ENCODE results near the gene DPYD.

Gene DPYD

DNA sequence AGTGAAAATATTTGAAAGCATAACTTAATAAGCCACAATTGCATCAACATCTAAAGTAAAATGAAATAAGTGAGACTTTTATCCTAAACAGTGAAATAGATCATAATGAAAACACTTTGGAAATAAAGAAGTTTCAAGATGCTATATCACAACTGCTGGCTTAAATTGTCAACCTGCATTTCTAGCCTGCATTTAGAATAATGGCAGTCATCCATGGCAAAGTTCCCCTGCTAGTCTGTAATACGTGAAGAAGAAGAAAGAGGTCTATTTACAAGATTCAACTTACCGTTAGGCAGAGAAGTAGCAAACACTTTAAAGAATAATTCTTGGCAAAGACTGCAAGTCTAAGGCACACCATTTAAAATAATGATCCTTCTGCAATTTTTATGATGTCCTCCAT is 133.6 kb downstream of the DPYD start:
- DNase-seq (ENCODE audit: low read depth, low spot score) = no peak

DNA sequence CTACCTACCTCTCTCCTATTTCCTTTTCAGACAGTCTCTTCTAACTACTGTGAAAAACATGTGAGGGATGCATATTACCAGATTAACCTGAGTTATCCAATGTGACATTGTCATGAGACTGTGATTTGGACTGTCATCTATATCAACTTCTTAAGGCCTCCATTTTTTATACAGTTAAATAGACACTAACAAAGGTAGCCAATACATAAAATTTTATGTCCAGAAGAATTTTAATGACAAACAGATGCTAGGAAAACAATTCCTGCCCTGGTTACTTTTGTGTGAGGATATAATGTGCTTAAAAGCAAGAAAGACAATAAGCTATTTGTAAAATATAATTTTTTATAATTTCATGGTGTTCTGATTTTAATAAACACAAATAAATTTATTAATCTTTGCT is 136.2 kb downstream of the DPYD start:
- no peak for DNase-seq (ENCODE audit: low read depth, low spot score)

DNA sequence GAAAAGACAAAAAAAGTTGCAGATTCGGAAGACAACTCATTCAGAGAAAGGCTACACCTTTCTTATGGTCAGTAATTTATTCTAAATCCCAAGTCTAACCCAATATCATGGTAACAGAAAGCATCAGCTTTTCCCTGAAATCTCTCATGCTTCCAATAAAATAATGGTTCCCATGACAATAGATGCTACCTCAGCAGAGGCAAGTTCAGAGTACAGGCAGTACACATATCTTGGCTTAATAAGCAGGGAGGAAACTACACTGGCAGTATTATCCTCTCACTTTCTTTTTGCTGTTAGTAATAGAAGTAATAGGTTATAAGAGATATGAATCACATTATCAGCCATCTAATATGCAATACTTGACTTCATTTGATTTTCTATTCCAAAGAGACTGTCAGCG is 137.1 kb downstream of the DPYD start:
- DNase-seq (ENCODE audit: low read depth, low spot score) = no peak

GRCh38 chr1:97781762-97782337 is 139.0 kb downstream of the DPYD start:
- no peak for DNase-seq (ENCODE audit: low read depth, low spot score)

DNA sequence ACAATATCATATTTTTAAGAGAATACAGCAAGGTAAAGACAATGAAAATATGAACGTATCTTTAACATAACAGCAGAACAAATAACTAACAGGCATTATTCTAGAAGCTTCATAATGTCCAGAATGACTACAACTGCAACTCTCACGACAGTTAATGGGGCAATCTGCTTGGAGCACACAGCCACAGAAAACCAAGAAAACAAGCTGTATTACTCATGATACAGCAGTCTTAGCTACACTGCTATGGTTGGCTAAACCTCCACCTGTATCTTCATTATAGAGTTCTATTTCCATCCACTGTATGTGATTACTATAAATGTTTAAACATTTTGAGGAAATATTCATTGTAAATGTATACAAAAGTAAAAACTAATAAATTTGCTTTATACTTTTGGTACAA is 139.9 kb downstream of the DPYD start:
- DNase-seq (ENCODE audit: low read depth, low spot score) = no peak

GRCh38 chr1:97778718-97779117 is 142.1 kb downstream of the DPYD start:
- DNase-seq (ENCODE audit: low read depth, low spot score) = no peak

GRCh38 chr1:97770376-97770775 is 150.5 kb downstream of the DPYD start:
- DNase-seq (ENCODE audit: low read depth, low spot score) = no peak

DNA sequence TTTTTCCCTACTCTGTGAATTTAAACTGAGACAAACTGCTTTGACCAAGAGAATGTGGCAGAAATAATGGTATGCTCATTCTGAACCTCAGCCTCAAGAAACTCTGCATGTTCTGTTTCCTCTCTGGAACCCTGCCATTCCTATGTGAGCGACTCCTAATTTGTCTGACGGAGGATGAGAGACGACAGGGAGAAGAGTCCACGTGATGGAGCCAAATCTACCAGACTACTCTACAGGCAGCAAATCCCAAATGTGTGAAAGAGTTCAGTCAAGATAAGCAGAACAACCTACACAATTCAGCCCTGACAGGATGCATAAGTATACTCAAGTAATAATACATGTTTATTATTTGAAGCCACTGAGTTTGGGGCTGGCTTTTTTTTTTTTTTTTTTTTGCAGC is 153.5 kb downstream of the DPYD start:
- no peak for DNase-seq (ENCODE audit: low read depth, low spot score)

DNA sequence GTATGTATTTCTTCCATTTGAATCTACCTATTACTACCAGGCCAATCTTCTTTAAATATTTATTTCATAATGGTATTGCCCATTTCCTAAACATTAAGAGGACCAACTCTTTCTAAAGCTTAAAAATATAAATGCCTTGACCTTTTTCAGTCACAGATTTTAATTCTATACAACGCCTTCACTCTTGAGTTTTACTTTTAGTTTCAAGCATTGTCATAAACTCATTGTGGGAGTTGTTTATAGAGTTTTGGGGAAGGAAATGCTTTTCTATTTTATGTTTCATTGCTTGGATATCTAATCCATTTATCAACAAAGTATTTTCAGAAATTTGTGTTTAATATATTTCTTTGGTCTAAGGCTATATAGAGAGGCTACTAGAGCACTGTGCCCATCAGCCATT is 155.8 kb downstream of the DPYD start:
- no peak for DNase-seq (ENCODE audit: low read depth, low spot score)

- no peak for DNase-seq (ENCODE audit: low read depth, low spot score)
Measured at GRCh38 chr1:97761637-97762036, 159.2 kb downstream of the DPYD start.

- no peak for DNase-seq (ENCODE audit: low read depth, low spot score)
Measured at GRCh38 chr1:97759078-97759477, 161.8 kb downstream of the DPYD start.

GRCh38 chr1:97758541-97759057 is 162.2 kb downstream of the DPYD start:
- no peak for DNase-seq (ENCODE audit: low read depth, low spot score)

DNA sequence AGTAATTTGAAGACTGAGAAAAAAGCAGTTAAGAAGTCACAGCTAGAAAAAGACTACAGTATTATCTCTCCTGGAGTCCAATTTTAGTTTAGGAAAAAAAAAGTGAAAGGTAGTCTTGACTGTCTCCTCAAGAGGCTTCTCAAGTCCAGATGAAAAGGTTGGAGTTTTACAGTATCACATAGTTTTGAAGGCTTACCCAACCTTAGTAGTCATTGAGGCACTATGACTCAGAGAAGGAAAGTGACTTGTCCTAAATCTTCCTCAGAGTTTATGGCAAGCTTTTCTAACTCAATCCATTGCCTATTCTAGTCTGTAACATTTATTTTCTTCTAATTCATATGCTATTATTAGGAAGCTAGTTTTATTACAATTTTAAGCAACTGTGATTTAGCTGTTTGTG is 174.9 kb downstream of the DPYD start:
- DNase-seq (ENCODE audit: low read depth, low spot score) = no peak

DNA sequence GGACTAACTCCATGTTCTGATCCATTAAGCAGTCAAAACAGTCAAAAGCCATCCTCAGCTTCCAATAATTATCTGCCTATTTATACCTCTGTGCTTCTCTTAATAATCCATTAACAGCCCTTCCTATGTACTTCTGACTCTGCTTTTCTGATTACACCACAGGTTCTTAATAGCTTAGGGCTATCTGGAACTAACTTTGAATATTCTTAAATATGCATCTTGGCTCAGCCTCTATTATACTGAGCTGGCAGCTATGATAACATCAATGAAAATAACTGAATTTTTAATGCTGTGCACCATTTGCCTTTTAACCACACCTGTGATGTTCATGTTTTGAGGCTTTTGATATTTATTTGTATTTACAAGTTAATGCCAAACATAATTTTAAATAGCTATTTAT is 175.9 kb downstream of the DPYD start:
- DNase-seq (ENCODE audit: low read depth, low spot score) = no peak

DNA sequence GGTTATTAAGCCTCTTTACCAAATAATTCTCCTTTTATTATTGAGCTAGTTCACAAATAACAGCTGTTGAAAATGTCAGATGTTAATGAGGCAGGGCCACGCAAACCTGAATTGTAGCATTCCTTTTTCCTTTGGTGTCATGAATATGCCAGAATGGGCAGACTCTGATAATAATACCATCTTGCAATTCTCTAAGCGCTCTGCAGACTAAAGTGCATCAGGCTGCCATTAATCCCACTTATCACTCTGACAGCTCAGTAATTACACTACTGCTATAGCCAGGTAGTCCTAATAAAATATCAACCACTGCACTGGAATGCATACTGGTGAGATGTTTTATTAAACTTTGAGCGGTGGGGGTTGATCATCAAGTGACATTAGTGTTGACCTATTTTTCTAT is 177.7 kb downstream of the DPYD start:
- DNase-seq (ENCODE audit: low read depth, low spot score) = no peak

DNA sequence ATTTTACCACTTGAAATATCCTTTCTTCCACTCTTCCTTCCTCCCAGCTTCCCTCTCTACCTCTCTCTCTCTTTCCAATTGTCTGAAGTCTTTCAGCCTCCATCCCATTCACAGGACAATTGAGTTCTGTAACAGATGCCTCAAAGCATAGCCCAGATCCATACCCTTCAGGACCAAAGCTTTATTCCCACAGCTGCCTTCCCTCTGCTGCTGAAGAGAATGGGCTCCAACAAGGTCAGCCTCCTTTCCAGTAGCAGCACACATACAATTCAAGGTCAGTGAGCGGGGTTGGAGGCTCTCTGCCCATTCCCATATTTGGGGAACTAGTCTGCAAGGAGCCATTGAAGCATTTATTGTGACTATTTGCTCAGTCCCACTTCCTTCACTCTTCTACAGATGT is 179.9 kb downstream of the DPYD start:
- no peak for DNase-seq (ENCODE audit: low read depth, low spot score)

GRCh38 chr1:97739596-97740103 is 181.2 kb downstream of the DPYD start:
- no peak for DNase-seq (ENCODE audit: low read depth, low spot score)

DNA sequence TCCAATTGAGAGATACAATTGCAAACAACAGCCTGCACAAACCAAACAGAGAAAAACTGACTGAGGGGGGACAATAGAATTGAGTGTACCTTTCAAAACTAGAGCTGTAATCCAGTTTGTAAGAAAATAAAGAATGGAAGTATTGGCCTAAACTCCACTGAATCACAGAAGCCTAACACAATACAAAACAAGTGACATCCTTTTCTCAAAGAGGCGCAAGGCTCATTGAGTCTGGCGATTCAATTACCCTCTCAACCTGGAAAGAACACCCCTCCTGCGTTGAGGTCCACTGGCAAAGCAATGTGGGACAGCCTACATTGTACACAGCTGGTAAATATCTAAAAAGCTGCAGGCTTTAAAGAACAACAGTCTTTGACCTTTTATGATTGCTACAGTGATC is 182.6 kb downstream of the DPYD start:
- no peak for DNase-seq (ENCODE audit: low read depth, low spot score)

GRCh38 chr1:97730271-97730670 is 190.6 kb downstream of the DPYD start:
- DNase-seq (ENCODE audit: low read depth, low spot score) = no peak

DNA sequence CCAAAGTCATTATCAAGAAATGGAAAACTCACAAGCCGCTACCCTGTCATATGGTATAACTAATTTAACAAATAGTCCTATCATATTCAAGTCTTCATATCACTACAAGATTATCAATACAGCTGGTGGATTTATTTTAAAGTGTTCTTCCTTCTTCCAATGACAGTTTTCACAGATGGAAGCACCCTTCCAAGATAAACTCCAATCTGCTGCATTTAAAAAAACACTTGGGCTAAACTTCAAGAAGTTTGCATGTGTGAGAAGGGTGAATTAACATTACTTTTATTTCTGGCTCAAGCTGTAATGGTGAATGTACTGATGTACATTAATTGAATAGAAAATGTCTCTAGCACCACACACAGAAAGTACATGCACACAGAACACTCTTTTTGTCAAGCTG is 192.4 kb downstream of the DPYD start:
- no peak for DNase-seq (ENCODE audit: low read depth, low spot score)

DNA sequence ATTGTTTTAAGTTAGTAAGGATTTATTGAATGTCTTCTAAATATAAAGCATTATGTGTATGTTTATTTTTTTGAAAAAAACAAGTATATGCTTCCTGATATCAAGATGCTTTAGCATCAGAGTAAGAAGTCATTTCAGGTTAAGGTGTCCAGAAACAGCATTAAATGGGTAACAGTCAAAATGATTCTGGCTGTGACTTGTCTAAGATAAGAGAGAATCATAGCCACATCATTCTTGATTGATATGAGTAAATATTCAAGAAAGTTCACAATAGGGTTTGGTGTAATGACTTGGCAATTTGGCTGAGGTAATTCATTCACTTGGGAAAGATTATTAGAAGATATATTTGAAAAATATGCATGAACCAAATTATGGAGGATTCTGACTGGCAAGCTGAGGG is 193.8 kb downstream of the DPYD start:
- no peak for DNase-seq (ENCODE audit: low read depth, low spot score)

GRCh38 chr1:97726386-97726785 is 194.4 kb downstream of the DPYD start:
- no peak for DNase-seq (ENCODE audit: low read depth, low spot score)

- DNase-seq (ENCODE audit: low read depth, low spot score) = no peak
Measured at GRCh38 chr1:97721221-97721620, 199.6 kb downstream of the DPYD start.

GRCh38 chr1:97712980-97713379 is 207.9 kb downstream of the DPYD start:
- no peak for DNase-seq (ENCODE audit: low read depth, low spot score)

Data from activated naive CD8-positive, alpha-beta T cell treated with anti-CD3 and anti-CD28 coated beads, Interleukin-2, amount 50 U/mL, for 16 hours (primary cell).